CD14-positive monocyte (primary cell): ENCODE results near the gene SLC2A4RG. TPM values are rescaled to one million over a fixed set of nuclear protein-coding genes. Genes with fewer than 3 reads are reported as not detected.

Experiments used
- DNase-seq, 3 donors: peaks; one replicate each; pipeline ENCODE4 v3.0.0-alpha.2; 2011 to 2022
- H2AFZ ChIP-seq: 2 replicates; pipeline ENCODE4 v1.6.0; 2012; ENCODE audit warnings: mild to moderate bottlenecking, low read depth, low read length, inconsistent platforms; ENCODE audit not compliant: insufficient read depth, poor library complexity, severe bottlenecking
- H3K27ac ChIP-seq, 2 donors: 1 replicate in 1 of 2; 2 replicates in 1 of 2; pipeline ENCODE4 v1.5.1; 2012 to 2013; ENCODE audit warnings: low read length in 2 of 2, control low read depth in 1 of 2, inconsistent platforms in 1 of 2, low read depth in 1 of 2, mild to moderate bottlenecking in 1 of 2
- H3K27me3 ChIP-seq, 2 donors: one replicate each; pipeline versions ENCODE4 v1.6.0 to v1.6.1; 2011 to 2013; ENCODE audit warnings: low read length in 2 of 2; ENCODE audit not compliant: control insufficient read depth in 2 of 2, insufficient read depth in 2 of 2
- H3K36me3 ChIP-seq, 2 donors: replicated peaks in 1 of 2; 1 replicate in 1 of 2; 2 replicates in 1 of 2; pipeline versions ENCODE4 v1.5.1 to v1.6.1; 2012 to 2013; ENCODE audit warnings: low read length in 2 of 2, control low read depth in 1 of 2, inconsistent platforms in 1 of 2, mild to moderate bottlenecking in 1 of 2; ENCODE audit not compliant: insufficient read depth in 2 of 2, control insufficient read depth in 1 of 2
- H3K4me1 ChIP-seq, 2 donors: 1 replicate in 1 of 2; 2 replicates in 1 of 2; pipeline versions ENCODE4 v1.5.1 to v1.6.1; 2012 to 2013; ENCODE audit warnings: low read length in 2 of 2, control low read depth in 1 of 2, inconsistent platforms in 1 of 2, mild to moderate bottlenecking in 1 of 2, moderate library complexity in 1 of 2; ENCODE audit not compliant: insufficient read depth in 2 of 2, control insufficient read depth in 1 of 2
- H3K4me2 ChIP-seq: replicated peaks from 2 replicates; pipeline ENCODE3; 2012; ENCODE audit warnings: low read length, moderate library complexity, mild to moderate bottlenecking; ENCODE audit not compliant: poor library complexity, severe bottlenecking; ENCODE audit errors: extremely low read depth
- H3K4me3 ChIP-seq, 3 experiments: fragments of 200-600 bp in 1 of 3; sonication (generic) in 1 of 3; replicated peaks in 1 of 3; 1 replicate in 2 of 3; 2 replicates in 1 of 3; pipeline ENCODE4 v1.5.1; 2011 to 2013; ENCODE audit warnings: low read length in 3 of 3, mild to moderate bottlenecking in 3 of 3, control low read depth in 2 of 3, low read depth in 2 of 3, inconsistent platforms in 1 of 3, moderate library complexity in 1 of 3
- H3K79me2 ChIP-seq: 2 replicates; pipeline ENCODE4 v1.6.0; 2012; ENCODE audit warnings: mild to moderate bottlenecking, control low read depth, inconsistent platforms, low read length, moderate library complexity; ENCODE audit not compliant: insufficient read depth
- H3K9ac ChIP-seq: 2 replicates; pipeline ENCODE4 v1.6.0; 2017; ENCODE audit warnings: low read length, mild to moderate bottlenecking; ENCODE audit not compliant: insufficient read depth, poor library complexity, severe bottlenecking
- H3K9me3 ChIP-seq, 2 donors: replicated peaks in 1 of 2; 1 replicate in 1 of 2; 2 replicates in 1 of 2; pipeline versions ENCODE4 v1.5.1 to v1.6.1; 2012 to 2013; ENCODE audit warnings: low read length in 2 of 2, control low read depth in 1 of 2; ENCODE audit not compliant: control insufficient read depth in 1 of 2, insufficient read depth in 1 of 2
- H4K20me1 ChIP-seq: 2 replicates; pipeline ENCODE4 v1.6.0; 2012; ENCODE audit warnings: mild to moderate bottlenecking, low read length, control low read depth, moderate library complexity; ENCODE audit not compliant: insufficient read depth
- H3K27ac Mint-ChIP-seq, 7 donors: one replicate each; pipeline ENCODE4 v1.8.0; 2020; ENCODE audit warnings: mild to moderate bottlenecking in 7 of 7, mixed read lengths in 7 of 7, moderate library complexity in 6 of 7, inconsistent platforms in 2 of 7
- H3K27me3 Mint-ChIP-seq, 3 donors: one replicate each; pipeline ENCODE4 v1.8.0; 2021 to 2022; ENCODE audit warnings: low read depth in 3 of 3, mild to moderate bottlenecking in 3 of 3, mixed read lengths in 3 of 3, moderate library complexity in 3 of 3, inconsistent platforms in 1 of 3
- H3K36me3 Mint-ChIP-seq, 2 donors: one replicate each; pipeline ENCODE4 v1.8.0; 2020; ENCODE audit warnings: mixed read lengths in 2 of 2, inconsistent platforms in 1 of 2, mild to moderate bottlenecking in 1 of 2
- H3K4me1 Mint-ChIP-seq: one replicate; pipeline ENCODE4 v1.8.0; 2020; ENCODE audit warnings: mild to moderate bottlenecking, mixed read lengths
- H3K4me3 Mint-ChIP-seq, 2 donors: one replicate each; pipeline ENCODE4 v1.8.0; 2020; ENCODE audit warnings: mild to moderate bottlenecking in 2 of 2, mixed read lengths in 2 of 2, moderate library complexity in 1 of 2
- H3K9me3 Mint-ChIP-seq, 7 donors: one replicate each; pipeline ENCODE4 v1.8.0; 2020 to 2022; ENCODE audit warnings: mixed read lengths in 7 of 7, mild to moderate bottlenecking in 6 of 7, moderate library complexity in 6 of 7, inconsistent platforms in 2 of 7
- CTCF ChIP-seq: fragments of 200-600 bp; IDR thresholded peaks from one replicate; pipeline ENCODE4 v1.8.0; 2022; ENCODE audit warnings: antibody characterized with exemption, mild to moderate bottlenecking
- WGBS: methylation state at CpG from one replicate; pipeline ENCODE4 v1.1.5; 2013; ENCODE audit warnings: missing lambda C conversion rate; ENCODE audit not compliant: insufficient coverage; 5-methylcytosine and 5-hydroxymethylcytosine counted together
- intact Hi-C, 2 donors: fragments of 100-400 bp; cut with micrococcal nuclease; formaldehyde crosslinking; loops; one replicate each; pipeline versions ENCODE4 v1.15.0 to v1.15.1; 2023
- polyA plus RNA-seq, 3 donors: library from polyadenylated mRNA; depleted of rRNA in 1 of 3; unstranded in 2 of 3; stranded (reverse) in 1 of 3; fragments of 300-500 nt in 2 of 3; fragments of >200 nt in 1 of 3; fragmentation: Illumina TruSeq in 2 of 3; gene quantifications; 1 replicate in 2 of 3; 2 replicates in 1 of 3; pipeline ENCODE4 v1.2.3, GENCODE V29; 2012 to 2021

SLC2A4RG gene
- polyA plus RNA-seq, 3 donors: 0.46 to 21.0 (median 1.5) TPM

GRCh38 chr20:63699466-63700198, 39.9 kb upstream of the SLC2A4RG start:
- peaks cover 16% of the 10 kb centered on the region in 2 donors for H3K4me1 ChIP-seq
- 97% methylated on average over 22 of the region's 24 CpGs for whole genome bisulfite sequencing
- intact Hi-C loops: no loop called here
- H3K27me3 ChIP-seq: peaks cover 0 to 12% of the 10 kb centered on the region in 2 donors
- no peak overlapping the region for H3K9ac ChIP-seq
- peaks cover 64% of the 10 kb centered on the region for H4K20me1 ChIP-seq
- Mint-ChIP-seq H3K9me3 (no peaks in the 10 kb centered on the region), H3K4me3 (no peak overlapping the region), H3K27me3 (peaks cover 2 to 21% (median 3%) of the 10 kb centered on the region in 3 donors), H3K27ac (peak overlapping the region in 1 of 7 donors; percentile 41), H3K4me1 (peaks cover 16% of the 10 kb centered on the region), H3K36me3 (peaks cover 8 to 17% of the 10 kb centered on the region in 2 donors)
- no peak overlapping the region for H3K4me2 ChIP-seq
- no peak overlapping the region for H2AFZ ChIP-seq
- H3K27ac ChIP-seq: no peak overlapping the region
- peaks cover 9 to 12% of the 10 kb centered on the region in 2 donors for H3K36me3 ChIP-seq
- H3K9me3 ChIP-seq: no peaks in the 10 kb centered on the region
- H3K4me3 ChIP-seq: no peak overlapping the region
- peak in 1 of 3 donors; percentile 1 for DNase-seq
- TF ChIP-seq CTCF: no peak
- H3K79me2 ChIP-seq: no peaks in the 10 kb centered on the region

- Histone ChIP-seq H3K4me2 (no peak overlapping the region), H3K27me3 (peaks cover 0 to 12% of the 10 kb centered on the region in 2 donors), H3K9ac (no peak overlapping the region), H3K27ac (no peak overlapping the region), H4K20me1 (peaks cover 64% of the 10 kb centered on the region), H3K79me2 (peaks cover 5% of the 10 kb centered on the region), H3K4me1 (peaks cover 16% of the 10 kb centered on the region in 2 donors), H3K9me3 (no peaks in the 10 kb centered on the region), H2AFZ (no peak overlapping the region), H3K36me3 (peaks cover 17% of the 10 kb centered on the region in 2 donors), H3K4me3 (no peak overlapping the region)
- intact Hi-C loops: no loop called here
- Mint-ChIP-seq H3K9me3 (no peaks in the 10 kb centered on the region), H3K27ac (no peak overlapping the region), H3K4me3 (no peak overlapping the region), H3K4me1 (peaks cover 16% of the 10 kb centered on the region), H3K27me3 (peaks cover 2 to 21% (median 3%) of the 10 kb centered on the region in 3 donors), H3K36me3 (peaks cover 16 to 25% of the 10 kb centered on the region in 2 donors)
- peak in 1 of 3 donors; percentile 1 for DNase-seq
- no peak for TF ChIP-seq CTCF
- 97% methylated on average over 35 of the region's 43 CpGs for WGBS
Observed at GRCh38 chr20:63700199-63701050, 39.2 kb upstream of the SLC2A4RG start.
